H1 (cell line): Measurements from ENCODE around the gene ADGRL3.

ENCODE experiments used
- JUND ChIP-seq: IDR thresholded peaks from 2 replicates; pipeline ENCODE4 v1.6.1; 2011; ENCODE audit warnings: mild to moderate bottlenecking, improper control_type of control experiment, low read length
- SIN3A ChIP-seq, 2 experiments: IDR thresholded peaks in 1 of 2; conservative IDR thresholded peaks in 1 of 2; 2 replicates each; pipeline ENCODE4 v1.6.1; 2011 to 2012; ENCODE audit warnings: low read length in 2 of 2, improper control_type of control experiment in 1 of 2, low read depth in 1 of 2, mild to moderate bottlenecking in 1 of 2
- SUZ12 ChIP-seq: fragments of 200-600 bp; sonication (generic); IDR thresholded peaks from 2 replicates; pipeline ENCODE4 v1.6.1; 2012; ENCODE audit warnings: mild to moderate bottlenecking, inconsistent platforms, low read length, moderate library complexity, mixed read lengths
- TCF12 ChIP-seq: IDR thresholded peaks from 2 replicates; pipeline ENCODE4 v1.6.1; 2011; ENCODE audit warnings: low read depth, mild to moderate bottlenecking, low read length
- TF ChIP-seq, protein P1 (sequence below), 3 experiments: IDR thresholded peaks; 1 replicate in 2 of 3; 2 replicates in 1 of 3; pipeline versions ENCODE4 v1.5.1 to v1.6.1; 2011; ENCODE audit warnings: low read length in 3 of 3, mild to moderate bottlenecking in 3 of 3, inconsistent platforms in 2 of 3, low read depth in 1 of 3, moderate library complexity in 1 of 3; ENCODE audit not compliant: insufficient read depth in 1 of 3; ENCODE audit errors: control extremely low read depth in 1 of 3

DNA sequence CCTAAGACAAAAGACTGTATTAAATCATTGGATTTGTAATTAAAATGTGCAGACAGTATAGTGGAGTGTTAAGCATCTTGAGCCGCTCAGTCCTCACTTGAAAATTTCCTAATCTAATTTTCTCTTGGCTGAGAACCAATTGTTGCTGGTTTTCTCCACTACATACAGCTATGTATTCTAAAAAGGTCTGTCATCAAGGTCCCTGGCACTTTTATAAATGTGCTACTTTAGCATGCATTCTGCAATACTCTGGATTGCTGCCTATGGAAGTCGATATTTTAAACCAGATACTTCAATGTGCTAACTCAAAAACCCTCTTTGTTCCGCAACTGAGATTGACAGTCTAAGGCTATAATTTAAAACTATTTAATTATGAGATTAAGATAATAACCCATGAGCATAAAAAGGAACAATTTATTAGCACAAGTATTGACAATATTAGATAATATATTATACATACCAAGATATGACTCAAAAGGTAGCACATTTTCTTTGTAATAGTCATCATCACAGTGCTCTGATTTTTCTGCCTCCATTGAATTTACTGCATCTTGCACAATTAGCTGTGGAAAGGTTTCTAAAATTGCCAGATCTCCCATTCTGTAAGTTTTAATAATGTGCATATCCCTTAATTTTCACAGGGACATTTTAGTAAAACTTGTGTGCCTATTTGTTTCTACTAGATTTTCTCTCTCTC is 815.1 kb downstream of the ADGRL3 start:
- TF ChIP-seq, protein P1, sequence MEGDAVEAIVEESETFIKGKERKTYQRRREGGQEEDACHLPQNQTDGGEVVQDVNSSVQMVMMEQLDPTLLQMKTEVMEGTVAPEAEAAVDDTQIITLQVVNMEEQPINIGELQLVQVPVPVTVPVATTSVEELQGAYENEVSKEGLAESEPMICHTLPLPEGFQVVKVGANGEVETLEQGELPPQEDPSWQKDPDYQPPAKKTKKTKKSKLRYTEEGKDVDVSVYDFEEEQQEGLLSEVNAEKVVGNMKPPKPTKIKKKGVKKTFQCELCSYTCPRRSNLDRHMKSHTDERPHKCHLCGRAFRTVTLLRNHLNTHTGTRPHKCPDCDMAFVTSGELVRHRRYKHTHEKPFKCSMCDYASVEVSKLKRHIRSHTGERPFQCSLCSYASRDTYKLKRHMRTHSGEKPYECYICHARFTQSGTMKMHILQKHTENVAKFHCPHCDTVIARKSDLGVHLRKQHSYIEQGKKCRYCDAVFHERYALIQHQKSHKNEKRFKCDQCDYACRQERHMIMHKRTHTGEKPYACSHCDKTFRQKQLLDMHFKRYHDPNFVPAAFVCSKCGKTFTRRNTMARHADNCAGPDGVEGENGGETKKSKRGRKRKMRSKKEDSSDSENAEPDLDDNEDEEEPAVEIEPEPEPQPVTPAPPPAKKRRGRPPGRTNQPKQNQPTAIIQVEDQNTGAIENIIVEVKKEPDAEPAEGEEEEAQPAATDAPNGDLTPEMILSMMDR (IDR thresholded peaks at IDR 0.05; ENCODE audit: control extremely low read depth in 1 of 3, insufficient read depth in 1 of 3, low read depth in 1 of 3, low read length in 3 of 3): no peak
- no peak for TF ChIP-seq JUND
- TF ChIP-seq SIN3A (conservative IDR thresholded peaks at IDR 0.05 in 1 of 2, IDR thresholded peaks at IDR 0.05 in 1 of 2; ENCODE audit: low read depth in 1 of 2, low read length in 2 of 2): no peak
- no peak for TF ChIP-seq SUZ12
- TF ChIP-seq TCF12: no peak
